Neuron (in vitro differentiated cells): ENCODE results near the gene COL11A1.

Experiments used
- H2AFZ ChIP-seq: one replicate; pipeline ENCODE4 v1.6.1; 2013; ENCODE audit warnings: low read depth, mild to moderate bottlenecking, inconsistent platforms, low read length, moderate library complexity
- H3K27me3 ChIP-seq: one replicate; pipeline ENCODE4 v1.6.1; 2013; ENCODE audit warnings: low read length; ENCODE audit not compliant: insufficient read depth
- H3K36me3 ChIP-seq: one replicate; pipeline ENCODE4 v1.6.1; 2013; ENCODE audit warnings: low read length; ENCODE audit not compliant: insufficient read depth
- H3K4me1 ChIP-seq: one replicate; pipeline ENCODE4 v1.6.1; 2013; ENCODE audit warnings: low read length; ENCODE audit not compliant: insufficient read depth
- H3K4me3 ChIP-seq: 2 replicates; pipeline ENCODE4 v1.5.1; 2013; ENCODE audit warnings: mild to moderate bottlenecking, low read length, moderate library complexity
- H3K9me3 ChIP-seq: one replicate; pipeline ENCODE4 v1.6.1; 2013; ENCODE audit warnings: low read length

COL11A1 gene

GRCh38 chr1:103111926-103112325, 3.6 kb upstream of the COL11A1 start:
- Histone ChIP-seq H3K36me3 (no peaks in the 10 kb centered on the region), H3K9me3 (no peaks in the 10 kb centered on the region), H3K4me1 (peaks cover 16% of the 10 kb centered on the region), H3K27me3 (no peaks in the 10 kb centered on the region), H2AFZ (no peak overlapping the region), H3K4me3 (no peak overlapping the region)

GRCh38 chr1:103110701-103111100, 2.4 kb upstream of the COL11A1 start:
- H3K36me3 ChIP-seq: no peaks in the 10 kb centered on the region
- no peaks in the 10 kb centered on the region for H3K27me3 ChIP-seq
- peaks cover 18% of the 10 kb centered on the region for H3K4me1 ChIP-seq
- H2AFZ ChIP-seq: no peak overlapping the region
- no peaks in the 10 kb centered on the region for H3K9me3 ChIP-seq
- H3K4me3 ChIP-seq: no peak overlapping the region

- Histone ChIP-seq H3K27me3 (no peaks in the 10 kb centered on the region), H3K4me3 (peak overlapping the region; percentile 85), H3K4me1 (peaks cover 18% of the 10 kb centered on the region), H3K36me3 (no peaks in the 10 kb centered on the region), H2AFZ (peak overlapping the region; percentile 89), H3K9me3 (no peaks in the 10 kb centered on the region)
Observed at GRCh38 chr1:103109311-103109920, 1.1 kb upstream of the COL11A1 start.

- H3K9me3 ChIP-seq: no peaks in the 10 kb centered on the region
Observed at GRCh38 chr1:103107741-103108375, 464 bp downstream of the COL11A1 start.

GRCh38 chr1:103106426-103107341, 1.6 kb downstream of the COL11A1 start:
- Histone ChIP-seq H2AFZ (peak overlapping the region; percentile 69), H3K27me3 (no peaks in the 10 kb centered on the region), H3K4me3 (peak overlapping the region; percentile 85), H3K36me3 (no peaks in the 10 kb centered on the region), H3K4me1 (peaks cover 18% of the 10 kb centered on the region), H3K9me3 (no peaks in the 10 kb centered on the region)

More at GRCh38 chr1:103107741-103108375, 464 bp downstream of the COL11A1 start:
- Histone ChIP-seq H3K4me1 (peaks cover 18% of the 10 kb centered on the region), H3K36me3 (no peaks in the 10 kb centered on the region), H3K27me3 (no peaks in the 10 kb centered on the region), H2AFZ (peak overlapping the region; percentile 89), H3K4me3 (peak overlapping the region; percentile 85)

GRCh38 chr1:103101399-103101798, 6.9 kb downstream of the COL11A1 start:
- no peaks in the 10 kb centered on the region for H3K36me3 ChIP-seq
- no peaks in the 10 kb centered on the region for H3K9me3 ChIP-seq
- H3K27me3 ChIP-seq: no peaks in the 10 kb centered on the region
- H2AFZ ChIP-seq: no peak overlapping the region
- peaks cover 2% of the 10 kb centered on the region for H3K4me1 ChIP-seq
- no peak overlapping the region for H3K4me3 ChIP-seq

- Histone ChIP-seq H3K9me3 (no peaks in the 10 kb centered on the region), H3K27me3 (no peaks in the 10 kb centered on the region), H3K4me1 (no peaks in the 10 kb centered on the region), H3K36me3 (no peaks in the 10 kb centered on the region), H3K4me3 (no peak overlapping the region), H2AFZ (no peak overlapping the region)
Observed at GRCh38 chr1:103089221-103089620, 19.1 kb downstream of the COL11A1 start.

GRCh38 chr1:103087256-103087655, 21.1 kb downstream of the COL11A1 start:
- H3K9me3 ChIP-seq: no peaks in the 10 kb centered on the region
- H2AFZ ChIP-seq: no peak overlapping the region
- H3K4me3 ChIP-seq: no peak overlapping the region
- H3K4me1 ChIP-seq: no peaks in the 10 kb centered on the region
- H3K27me3 ChIP-seq: no peaks in the 10 kb centered on the region
- no peaks in the 10 kb centered on the region for H3K36me3 ChIP-seq

- Histone ChIP-seq H3K36me3 (no peaks in the 10 kb centered on the region), H2AFZ (no peak overlapping the region), H3K27me3 (no peaks in the 10 kb centered on the region), H3K9me3 (no peaks in the 10 kb centered on the region), H3K4me3 (no peak overlapping the region), H3K4me1 (no peaks in the 10 kb centered on the region)
Observed at GRCh38 chr1:103084181-103084580, 24.1 kb downstream of the COL11A1 start.

GRCh38 chr1:103075316-103076000, 32.9 kb downstream of the COL11A1 start:
- H3K27me3 ChIP-seq: no peaks in the 10 kb centered on the region
- no peak overlapping the region for H3K4me3 ChIP-seq
- no peak overlapping the region for H2AFZ ChIP-seq
- no peaks in the 10 kb centered on the region for H3K36me3 ChIP-seq
- H3K9me3 ChIP-seq: no peaks in the 10 kb centered on the region
- no peaks in the 10 kb centered on the region for H3K4me1 ChIP-seq

GRCh38 chr1:103074224-103074623, 34.1 kb downstream of the COL11A1 start:
- Histone ChIP-seq H3K4me3 (no peak overlapping the region), H3K36me3 (no peaks in the 10 kb centered on the region), H3K9me3 (no peaks in the 10 kb centered on the region)

GRCh38 chr1:103069201-103069600, 39.1 kb downstream of the COL11A1 start:
- Histone ChIP-seq H2AFZ (no peak overlapping the region), H3K9me3 (no peaks in the 10 kb centered on the region), H3K4me3 (no peak overlapping the region), H3K4me1 (no peaks in the 10 kb centered on the region), H3K27me3 (no peaks in the 10 kb centered on the region), H3K36me3 (no peaks in the 10 kb centered on the region)

More at GRCh38 chr1:103074224-103074623, 34.1 kb downstream of the COL11A1 start:
- Histone ChIP-seq H3K27me3 (no peaks in the 10 kb centered on the region), H2AFZ (no peak overlapping the region), H3K4me1 (no peaks in the 10 kb centered on the region)

- no peaks in the 10 kb centered on the region for H3K27me3 ChIP-seq
- no peak overlapping the region for H2AFZ ChIP-seq
- H3K9me3 ChIP-seq: no peaks in the 10 kb centered on the region
- H3K4me3 ChIP-seq: no peak overlapping the region
- no peaks in the 10 kb centered on the region for H3K4me1 ChIP-seq
- no peaks in the 10 kb centered on the region for H3K36me3 ChIP-seq
Observed at GRCh38 chr1:103063921-103064320, 44.4 kb downstream of the COL11A1 start.
